ENCODE results near the gene FNBP1. TPM values are rescaled to one million over a fixed set of nuclear protein-coding genes. Genes with fewer than 3 reads are reported as not detected.

Gene FNBP1
- total RNA-seq, 1 experiment from 2014 or later = 80.7 TPM

DNA sequence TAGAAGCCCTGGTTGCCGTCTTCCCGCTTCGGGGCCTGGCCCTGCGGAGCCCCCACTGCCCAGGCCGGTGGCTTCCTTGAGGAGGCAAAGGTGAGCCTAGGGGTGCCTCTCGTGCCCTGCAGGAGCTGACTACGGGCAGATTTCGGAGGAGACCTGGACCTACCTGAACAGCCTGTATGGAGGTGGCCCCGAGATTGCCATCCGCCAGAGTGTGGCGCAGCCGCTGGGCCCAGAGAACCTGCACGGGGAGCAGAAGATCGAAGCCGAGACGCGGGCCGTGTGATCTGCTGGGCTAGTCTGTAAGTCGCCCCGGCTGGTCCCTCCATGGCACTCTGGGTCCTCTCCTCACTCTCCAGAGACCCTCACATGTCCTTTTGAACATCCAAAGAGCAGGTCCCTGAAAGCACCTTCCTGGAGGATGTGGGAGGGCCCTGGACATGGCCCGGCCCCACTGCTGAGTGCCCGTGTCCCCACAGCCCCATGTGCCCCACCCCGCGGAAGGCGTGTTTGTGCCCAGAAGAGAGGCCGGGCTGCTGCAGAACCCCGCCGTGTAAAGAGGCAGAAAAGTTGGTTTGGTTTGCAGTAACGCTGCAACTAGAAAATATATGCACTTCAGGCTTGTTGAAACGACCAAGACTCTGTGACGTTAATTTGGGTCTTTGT lies 162.9 kb downstream of the FNBP1 start:
- TF ChIP-seq EZH2 (IDR thresholded peaks at IDR 0.05; ENCODE audit: low read depth) = no peak
- TF ChIP-seq, protein P1, sequence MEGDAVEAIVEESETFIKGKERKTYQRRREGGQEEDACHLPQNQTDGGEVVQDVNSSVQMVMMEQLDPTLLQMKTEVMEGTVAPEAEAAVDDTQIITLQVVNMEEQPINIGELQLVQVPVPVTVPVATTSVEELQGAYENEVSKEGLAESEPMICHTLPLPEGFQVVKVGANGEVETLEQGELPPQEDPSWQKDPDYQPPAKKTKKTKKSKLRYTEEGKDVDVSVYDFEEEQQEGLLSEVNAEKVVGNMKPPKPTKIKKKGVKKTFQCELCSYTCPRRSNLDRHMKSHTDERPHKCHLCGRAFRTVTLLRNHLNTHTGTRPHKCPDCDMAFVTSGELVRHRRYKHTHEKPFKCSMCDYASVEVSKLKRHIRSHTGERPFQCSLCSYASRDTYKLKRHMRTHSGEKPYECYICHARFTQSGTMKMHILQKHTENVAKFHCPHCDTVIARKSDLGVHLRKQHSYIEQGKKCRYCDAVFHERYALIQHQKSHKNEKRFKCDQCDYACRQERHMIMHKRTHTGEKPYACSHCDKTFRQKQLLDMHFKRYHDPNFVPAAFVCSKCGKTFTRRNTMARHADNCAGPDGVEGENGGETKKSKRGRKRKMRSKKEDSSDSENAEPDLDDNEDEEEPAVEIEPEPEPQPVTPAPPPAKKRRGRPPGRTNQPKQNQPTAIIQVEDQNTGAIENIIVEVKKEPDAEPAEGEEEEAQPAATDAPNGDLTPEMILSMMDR (conservative IDR thresholded peaks at IDR 0.05) = no peak
- Histone ChIP-seq H3K36me3 (ENCODE audit: low read depth) (no peaks in the 10 kb centered on the region), H3K4me1 (replicated peaks; ENCODE audit: insufficient read depth) (peaks cover 16% of the 10 kb centered on the region), H2AFZ (no peak overlapping the region), H4K20me1 (ENCODE audit: insufficient read depth) (no peaks in the 10 kb centered on the region), H3K27ac (no peak overlapping the region), H3K27me3 (ENCODE audit: insufficient read depth, low read depth) (no peaks in the 10 kb centered on the region), H3K79me2 (ENCODE audit: low read depth) (no peaks in the 10 kb centered on the region), H3F3A (ENCODE audit: insufficient read depth, low read depth) (peaks cover 15% of the 10 kb centered on the region; the same call in 1 of the 2 replicates), H3K4me3 (no peak overlapping the region), H3K9me3 (ENCODE audit: insufficient read depth, low read depth) (no peaks in the 10 kb centered on the region), H3K9me2 (ENCODE audit: insufficient read depth) (no peaks in the 10 kb centered on the region), H3K4me2 (no peak overlapping the region)
- POLR2A ChIA-PET (ENCODE audit: unreplicated experiment) = no interaction called here
- intact Hi-C loops (cut with micrococcal nuclease; ENCODE audit: unreplicated experiment) = loop anchor here (10.0 kb wide), 2 partner anchors 465 to 805 kb away; no protein-coding TSS in a partner anchor
- CTCF ChIA-PET = no interaction called here
- no peak for DNase-seq
- BruUV-seq (replicated peaks) = no TSS peak

DNA sequence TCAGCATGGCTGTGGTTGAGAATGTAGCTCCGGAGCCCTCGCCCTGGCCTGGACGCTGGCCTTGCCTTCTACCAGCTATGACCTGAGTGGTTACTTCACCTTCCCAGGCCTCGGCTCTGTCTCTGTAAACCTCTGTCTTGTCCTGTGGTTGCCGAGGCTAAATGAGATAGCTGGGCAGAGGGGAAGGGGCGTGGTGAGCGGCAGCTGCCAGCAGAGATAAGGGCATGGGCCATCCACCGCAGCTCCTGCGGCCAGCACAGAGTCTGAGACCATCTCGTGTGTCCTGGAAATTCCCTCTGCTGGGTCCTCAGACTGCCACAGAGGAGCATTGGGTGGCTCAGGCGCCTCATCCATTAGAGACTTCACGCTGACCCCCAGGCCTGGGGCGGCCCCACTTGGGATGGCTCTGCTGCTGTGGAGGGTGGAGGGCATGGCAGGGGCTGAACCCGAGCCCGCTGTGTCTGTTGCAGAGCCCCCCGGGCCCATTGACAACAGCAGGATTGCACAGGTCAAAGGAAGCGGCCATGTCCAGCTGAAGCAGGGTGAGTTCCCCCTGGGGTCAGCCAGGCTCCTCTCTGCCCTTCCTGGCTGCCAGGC lies 163.8 kb downstream of the FNBP1 start:
- H2AFZ ChIP-seq = no peak overlapping the region
- POLR2A ChIA-PET (ENCODE audit: unreplicated experiment) = no interaction called here
- peaks cover 7% of the 10 kb centered on the region for H3K4me1 ChIP-seq (replicated peaks; ENCODE audit: insufficient read depth)
- H3K4me2 ChIP-seq = no peak overlapping the region
- H3K79me2 ChIP-seq (ENCODE audit: low read depth) = no peaks in the 10 kb centered on the region
- H3K27ac ChIP-seq = no peak overlapping the region
- CTCF ChIA-PET = no interaction called here
- no peaks in the 10 kb centered on the region for H3K27me3 ChIP-seq (ENCODE audit: insufficient read depth, low read depth)
- no peak for TF ChIP-seq EZH2 (IDR thresholded peaks at IDR 0.05; ENCODE audit: low read depth)
- TF ChIP-seq, protein P1 (conservative IDR thresholded peaks at IDR 0.05) = no peak
- H4K20me1 ChIP-seq (ENCODE audit: insufficient read depth) = no peaks in the 10 kb centered on the region
- no peak overlapping the region for H3K4me3 ChIP-seq
- H3K9me3 ChIP-seq (ENCODE audit: insufficient read depth, low read depth) = no peaks in the 10 kb centered on the region
- BruUV-seq (replicated peaks) = no TSS peak
- no peaks in the 10 kb centered on the region for H3K36me3 ChIP-seq (ENCODE audit: low read depth)
- no peaks in the 10 kb centered on the region for H3K9me2 ChIP-seq (ENCODE audit: insufficient read depth)
- no peak for DNase-seq
- H3F3A ChIP-seq (ENCODE audit: insufficient read depth, low read depth) = peaks cover 14% of the 10 kb centered on the region; the same call in 1 of the 2 replicates
- intact Hi-C loops (cut with micrococcal nuclease; ENCODE audit: unreplicated experiment) = no loop called here

DNA sequence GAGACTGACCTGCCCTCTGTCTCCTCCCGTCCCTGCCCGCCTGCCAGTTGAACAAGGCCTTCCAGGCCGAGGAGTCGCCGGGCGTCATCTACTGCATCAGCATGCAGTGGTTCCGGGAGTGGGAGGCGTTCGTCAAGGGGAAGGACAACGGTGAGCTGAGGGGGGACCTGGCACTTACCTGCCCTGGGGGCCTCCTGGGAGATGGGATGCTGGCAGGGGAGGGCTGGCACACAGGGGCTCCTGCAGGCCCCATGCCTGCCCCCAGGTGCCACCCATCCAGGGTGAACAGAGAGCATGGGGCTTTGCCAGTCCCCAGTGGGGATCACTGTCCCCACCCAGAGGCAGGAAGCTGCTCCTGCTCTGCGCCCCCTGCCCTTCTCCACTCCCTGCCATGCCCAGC lies 164.7 kb downstream of the FNBP1 start:
- CTCF ChIA-PET = no interaction called here

More for the DNA sequence above, 164.7 kb downstream of the FNBP1 start:
- no peaks in the 10 kb centered on the region for H3K9me2 ChIP-seq (ENCODE audit: insufficient read depth)
- no peak overlapping the region for H2AFZ ChIP-seq
- H3K27me3 ChIP-seq (ENCODE audit: insufficient read depth, low read depth) = no peaks in the 10 kb centered on the region
- 0 out of 2 replicates have a peak, but pooled peaks cover 7% of the 10 kb centered on the region for H3F3A ChIP-seq (ENCODE audit: insufficient read depth, low read depth)
- POLR2A ChIA-PET (ENCODE audit: unreplicated experiment) = no interaction called here
- intact Hi-C loops (cut with micrococcal nuclease; ENCODE audit: unreplicated experiment) = no loop called here
- TF ChIP-seq, protein P1 (conservative IDR thresholded peaks at IDR 0.05) = no peak
- TF ChIP-seq EZH2 (IDR thresholded peaks at IDR 0.05; ENCODE audit: low read depth) = no peak
- no peak overlapping the region for H3K4me3 ChIP-seq
- no peaks in the 10 kb centered on the region for H4K20me1 ChIP-seq (ENCODE audit: insufficient read depth)
- no peaks in the 10 kb centered on the region for H3K79me2 ChIP-seq (ENCODE audit: low read depth)
- no TSS peak for BruUV-seq (replicated peaks)
- no peak for DNase-seq
- no peak overlapping the region for H3K4me2 ChIP-seq
- no peaks in the 10 kb centered on the region for H3K9me3 ChIP-seq (ENCODE audit: insufficient read depth, low read depth)
- no peaks in the 10 kb centered on the region for H3K36me3 ChIP-seq (ENCODE audit: low read depth)
- H3K4me1 ChIP-seq (replicated peaks; ENCODE audit: insufficient read depth) = no peaks in the 10 kb centered on the region
- H3K27ac ChIP-seq = no peak overlapping the region

Data from PC-9 (cell line).